ENCODE measurements around the gene SNRK.

SNRK gene

DNA sequence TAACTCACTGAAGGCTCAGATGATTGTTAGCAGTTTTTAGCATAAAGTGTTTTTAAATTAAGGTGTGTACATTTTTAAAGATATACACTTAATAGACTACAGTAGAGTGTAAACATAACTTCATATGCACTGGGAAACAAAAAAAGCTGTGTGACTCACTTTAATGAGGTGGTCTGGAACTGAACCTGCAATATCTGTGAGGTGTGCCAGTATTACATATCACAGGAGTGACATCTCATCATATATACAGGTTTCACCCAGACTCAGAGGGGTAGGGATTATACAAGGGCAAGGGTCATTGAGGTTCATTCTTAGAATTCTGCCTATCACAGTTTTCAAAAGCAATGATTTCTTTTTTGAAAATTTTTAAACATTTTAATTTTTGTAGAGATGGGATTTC, 7.3 kb upstream of the SNRK start:
- DNase-seq: no peak

DNA sequence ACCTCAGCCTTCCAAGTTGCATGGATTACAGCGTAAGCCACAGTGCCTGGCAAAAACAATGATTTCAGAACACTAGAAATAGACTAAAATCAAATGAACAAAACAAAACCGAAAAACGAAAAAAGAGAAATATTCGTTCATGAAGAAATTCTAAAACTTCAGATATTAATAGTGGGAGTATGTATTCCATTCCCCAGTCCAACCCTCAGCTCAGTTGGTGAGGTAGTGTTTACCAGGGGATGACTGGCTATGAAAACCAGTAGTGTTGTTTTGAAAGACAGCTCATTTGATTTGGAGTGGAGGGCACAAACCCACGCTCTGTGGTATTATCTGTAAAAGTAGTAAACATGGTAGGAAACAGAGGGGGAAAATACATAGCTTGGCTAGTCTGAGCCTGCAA, 6.8 kb upstream of the SNRK start:
- DNase-seq: no peak

DNA sequence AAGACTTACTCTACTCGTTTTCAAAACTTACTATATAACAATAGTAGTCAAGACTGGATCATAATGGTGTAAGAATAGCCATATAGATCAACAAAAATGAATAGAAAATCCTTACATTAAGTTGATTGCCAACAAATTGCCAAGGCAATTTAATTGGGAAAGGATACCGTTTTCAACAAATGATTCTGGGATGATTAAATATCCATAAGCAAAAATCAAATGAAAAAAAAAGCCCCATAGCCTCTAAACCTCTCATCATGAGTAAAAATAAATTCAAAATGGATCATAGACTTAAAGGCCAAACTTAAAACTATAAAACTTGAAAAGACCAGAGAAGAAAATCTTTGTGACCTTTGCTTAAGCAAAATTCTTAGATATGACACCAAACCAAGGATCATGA, 5.3 kb upstream of the SNRK start:
- DNase-seq: no peak

DNA sequence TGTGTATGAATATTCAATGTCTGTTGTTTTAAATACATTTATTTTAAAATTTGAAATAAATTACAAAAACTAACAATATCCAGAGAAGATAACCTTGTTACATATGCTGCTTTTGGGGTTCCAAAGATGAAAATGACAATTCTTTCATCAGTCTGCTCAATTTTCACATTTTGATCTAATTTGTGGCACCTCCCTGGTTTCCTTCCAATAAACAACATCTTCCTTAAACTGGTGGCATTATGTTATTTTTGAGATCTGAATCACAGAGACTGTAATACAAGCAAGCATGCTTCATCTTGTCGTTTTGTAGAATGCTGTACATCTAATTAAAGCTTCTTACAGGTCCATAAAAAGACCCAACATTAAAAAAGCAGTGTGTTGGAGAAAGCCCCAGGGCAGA, 2.2 kb upstream of the SNRK start:
- DNase-seq: no peak

DNA sequence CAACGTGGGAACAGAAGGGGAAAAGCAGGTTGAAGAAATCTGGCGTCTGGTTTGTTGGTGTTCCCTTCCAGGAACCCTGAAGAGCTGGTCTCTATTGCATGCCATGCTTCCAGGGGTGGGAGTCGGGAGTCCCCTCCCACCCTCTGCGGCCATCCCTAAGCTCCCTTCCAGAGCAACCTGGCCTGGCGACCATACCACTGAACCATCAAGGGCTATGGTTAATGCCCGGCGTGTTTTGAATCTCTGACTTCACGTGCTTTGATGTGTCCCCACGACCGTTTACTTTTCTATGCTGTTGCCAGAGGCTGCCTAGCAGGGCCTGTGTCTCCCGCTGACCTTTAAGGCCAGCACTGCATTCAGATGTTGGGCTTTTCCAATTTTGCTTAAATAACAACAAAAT, 696 bp upstream of the SNRK start:
- DNase-seq: no peak

DNA sequence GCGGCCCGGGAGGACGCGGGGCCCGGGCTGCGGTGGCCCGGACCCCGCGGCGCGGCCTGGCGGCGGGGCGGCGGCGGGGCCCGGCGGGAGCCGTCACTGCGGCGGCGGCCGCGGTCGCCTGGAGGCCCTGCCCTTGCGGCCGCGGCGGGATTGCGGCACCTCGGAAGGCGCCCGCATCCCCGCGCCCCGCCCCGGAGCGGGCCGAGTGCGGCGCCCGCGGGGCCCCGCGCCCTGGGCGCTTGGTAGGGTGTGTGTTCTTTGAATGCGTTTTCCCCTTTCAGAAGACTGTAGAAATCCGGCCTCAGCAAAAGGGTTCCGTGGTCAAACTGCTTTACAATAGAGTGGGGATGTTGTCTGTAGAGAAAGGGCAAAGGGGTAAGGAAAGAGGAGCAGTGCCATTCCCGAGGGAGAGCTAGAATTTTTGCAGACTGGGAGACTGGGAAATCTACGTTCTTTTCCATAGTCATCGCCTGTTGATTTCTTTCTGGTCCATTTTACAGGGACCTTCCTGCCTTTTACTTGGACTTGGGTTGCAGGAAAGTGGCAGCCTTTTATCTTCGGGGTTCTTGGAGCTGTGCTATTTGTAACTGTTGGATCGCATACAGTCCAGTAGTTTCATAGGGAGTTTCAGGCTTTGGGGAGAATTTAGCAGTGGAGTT, 630 bp downstream of the SNRK start:
- peak; percentile 18 for DNase-seq

DNA sequence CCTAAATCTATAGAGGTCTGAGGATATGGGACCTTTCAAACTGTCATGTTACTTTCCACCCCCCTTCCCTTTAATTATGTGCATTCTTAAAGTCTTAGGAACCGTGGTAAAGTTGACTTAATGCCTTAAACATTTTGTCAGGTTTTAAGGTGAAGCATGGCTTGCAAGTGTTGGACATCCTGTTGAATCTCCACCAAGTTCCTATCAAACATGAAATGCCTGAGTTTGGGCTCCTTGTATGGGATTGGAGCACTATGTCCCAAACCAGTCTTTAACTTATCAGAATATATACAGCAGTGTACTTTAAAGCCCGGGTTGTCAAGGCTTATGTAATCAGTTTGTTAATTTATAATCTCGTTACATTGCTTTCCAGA, 1.1 kb downstream of the SNRK start:
- DNase-seq: no peak

DNA sequence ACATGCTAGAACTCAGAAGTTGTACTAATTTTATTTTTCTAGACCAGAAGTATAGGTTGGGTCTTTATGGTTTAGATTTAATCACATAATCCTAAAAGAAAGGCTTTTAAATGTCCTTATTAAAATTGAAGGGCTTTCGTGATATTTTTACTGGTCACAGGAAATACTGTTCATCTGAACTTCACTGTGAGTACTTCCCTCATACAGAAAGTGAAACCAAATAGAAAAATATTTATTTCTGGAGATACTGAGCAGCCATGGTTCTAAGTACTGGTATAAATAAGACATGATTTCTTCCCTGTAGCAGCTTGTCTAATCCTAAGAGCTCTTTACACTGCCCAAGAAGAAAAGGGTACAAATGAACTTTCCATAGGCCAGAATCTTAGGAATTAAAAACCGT, 2.0 kb downstream of the SNRK start:
- DNase-seq: no peak

DNA sequence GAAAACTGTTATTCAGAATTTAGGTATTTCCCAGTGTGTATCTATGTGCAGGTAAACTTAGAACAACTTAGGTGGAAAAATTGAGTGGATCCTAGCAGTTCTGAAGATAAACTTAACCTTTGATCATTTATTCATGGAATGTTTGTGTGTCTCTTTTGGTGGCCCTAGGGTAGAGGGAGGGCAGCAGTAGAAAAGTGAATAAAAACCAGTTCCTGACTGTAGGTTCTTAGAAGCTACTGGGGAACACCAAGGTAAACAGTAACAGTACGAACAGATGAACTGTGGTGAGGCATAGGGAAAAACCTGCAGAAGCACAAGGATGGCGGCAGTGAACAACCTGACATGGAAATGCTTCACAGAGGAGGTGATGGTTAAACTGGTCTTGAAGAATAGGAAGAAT, 2.5 kb downstream of the SNRK start:
- no peak for DNase-seq

DNA sequence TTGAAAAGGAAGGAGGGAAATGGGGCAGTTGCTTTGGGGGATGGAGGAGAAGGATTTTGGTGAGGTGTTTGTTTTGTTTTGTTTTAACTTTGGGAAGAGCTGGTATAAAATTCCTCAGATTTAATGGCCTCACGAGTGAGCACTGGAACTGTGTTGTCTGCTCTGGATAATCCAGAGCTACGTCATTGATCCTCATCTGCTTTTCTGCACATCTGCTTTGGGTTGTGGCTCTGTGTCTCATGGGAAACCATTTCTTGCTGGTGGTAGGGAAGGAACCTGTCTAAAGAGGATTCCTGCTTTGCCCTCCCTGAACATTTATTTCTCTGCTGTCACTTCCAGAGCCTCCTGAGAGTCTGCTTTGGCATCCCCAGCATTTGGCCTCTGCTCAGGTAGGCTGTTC, 3.1 kb downstream of the SNRK start:
- DNase-seq: no peak

DNA sequence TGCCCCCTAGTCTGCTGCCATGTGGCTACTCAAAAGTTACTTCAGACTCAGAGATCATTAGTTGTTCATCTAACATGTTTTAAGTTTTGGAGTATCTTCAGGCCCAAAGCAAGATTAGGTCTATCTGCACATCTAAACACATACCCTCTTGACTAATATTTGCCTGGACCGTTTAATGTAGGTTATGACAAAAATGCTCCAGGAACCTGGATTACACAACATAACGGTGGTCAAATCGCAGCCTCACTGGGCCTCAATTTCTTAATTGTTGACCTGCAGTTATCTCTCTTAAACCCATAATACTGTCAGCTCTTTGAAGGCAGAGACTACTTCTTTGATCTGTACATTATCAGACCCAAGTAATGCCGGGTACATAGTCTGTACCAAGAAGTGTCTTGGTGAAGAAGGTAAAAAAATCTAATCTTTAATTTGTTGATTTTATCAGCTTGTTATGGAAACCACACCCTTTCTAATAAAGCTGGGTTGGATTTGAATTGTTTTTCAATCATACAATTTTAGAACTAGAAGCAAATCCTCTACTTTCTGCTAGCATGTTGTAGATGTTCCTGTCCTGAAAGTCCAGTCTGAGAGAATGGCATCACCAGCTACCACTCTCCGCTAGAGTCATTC, 3.6 kb downstream of the SNRK start:
- no peak for DNase-seq

DNA sequence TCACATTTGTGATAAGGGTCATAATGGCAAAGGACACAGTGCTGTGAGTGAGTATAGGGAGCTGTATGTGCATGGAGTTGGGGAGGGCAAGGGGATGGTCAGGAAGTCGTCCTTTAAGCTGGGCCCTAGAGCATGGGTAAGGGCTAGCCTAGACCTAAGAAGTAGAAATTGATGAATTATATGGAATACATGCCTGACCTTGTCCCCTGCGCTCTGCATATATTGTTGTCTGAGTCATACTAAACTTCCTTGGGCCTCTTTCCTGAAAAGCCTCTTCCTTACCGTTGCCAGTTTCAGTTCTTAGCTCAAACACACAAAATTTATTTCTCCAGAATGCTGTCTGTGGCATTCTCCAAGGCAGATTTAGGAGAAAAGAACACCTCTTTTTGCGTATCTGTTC, 4.6 kb downstream of the SNRK start:
- no peak for DNase-seq

DNA sequence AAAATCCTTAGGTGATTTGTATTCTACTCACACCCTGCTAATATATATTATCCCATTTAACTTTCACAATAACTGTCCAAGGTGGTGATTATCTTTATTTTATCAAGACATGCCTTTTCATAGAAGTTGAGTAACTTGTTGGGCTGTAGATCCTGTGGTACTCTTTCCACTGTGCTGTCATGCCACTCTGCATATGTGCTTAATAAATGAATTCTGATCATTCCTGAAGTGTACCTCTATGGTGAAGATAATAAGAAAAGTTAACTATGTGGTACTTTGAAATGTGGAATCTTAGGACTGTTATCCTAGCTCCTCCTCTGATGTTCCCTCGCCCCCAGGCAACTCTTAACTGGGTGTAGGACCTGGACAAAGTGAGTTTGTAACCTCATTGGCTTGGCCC, 5.2 kb downstream of the SNRK start:
- DNase-seq: no peak

DNA sequence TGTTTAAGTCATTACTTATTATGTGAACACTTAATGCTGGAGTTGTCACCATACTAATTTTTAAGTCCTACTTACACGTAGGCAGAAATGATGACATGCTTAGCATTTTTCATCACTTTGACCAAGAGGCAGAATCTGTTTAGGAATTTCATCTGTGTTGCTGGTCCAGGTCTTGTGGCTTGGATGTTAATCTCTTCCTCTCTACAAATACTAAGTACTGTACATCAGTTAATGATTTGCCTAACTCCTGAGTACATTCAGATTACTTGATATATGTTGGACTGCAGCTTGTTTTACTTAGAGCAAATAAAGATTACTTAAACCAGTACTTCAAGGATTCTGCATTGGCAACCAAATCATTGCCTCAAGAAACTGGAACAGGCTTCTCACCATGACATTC, 8.6 kb downstream of the SNRK start:
- no peak for DNase-seq

DNA sequence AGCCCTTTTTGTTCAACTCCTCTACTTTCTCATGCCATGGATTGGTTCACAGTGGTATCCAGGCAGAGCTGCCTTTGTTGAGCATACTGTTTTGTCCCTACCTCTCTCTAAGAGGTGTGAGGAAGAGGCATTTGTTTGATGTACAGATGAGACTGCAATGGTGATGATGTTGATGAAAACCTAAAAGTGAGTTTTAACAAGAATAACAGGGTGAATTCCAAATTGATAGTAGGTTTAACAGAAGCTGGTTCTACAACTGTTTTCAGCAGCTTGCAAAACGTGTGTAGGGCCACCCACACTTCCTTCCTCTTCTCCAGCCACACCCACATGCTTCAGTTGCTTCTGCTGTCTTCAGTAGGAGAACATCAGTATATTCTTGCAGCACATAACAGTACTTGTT, 10.2 kb downstream of the SNRK start:
- peak; percentile 39 for DNase-seq

DNA sequence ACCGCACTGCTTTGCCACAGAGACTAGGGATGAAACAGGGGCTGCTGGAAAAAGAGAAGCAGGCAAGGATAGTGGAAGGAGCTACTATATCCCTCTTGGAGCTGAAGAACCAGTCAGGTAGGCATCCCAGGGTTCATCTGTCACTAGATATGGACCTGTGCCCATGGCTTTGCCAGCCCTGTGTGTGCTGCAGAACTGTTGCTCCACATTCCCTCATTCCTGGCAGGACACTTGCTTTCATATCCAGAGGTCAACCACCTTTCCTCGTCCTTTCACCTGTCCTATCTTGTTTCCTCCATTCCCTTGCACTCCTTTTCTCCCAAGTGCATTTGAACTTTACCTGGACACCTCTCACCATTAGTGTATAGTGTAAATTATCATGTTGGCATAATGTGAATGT, 12.0 kb downstream of the SNRK start:
- DNase-seq: no peak

DNA sequence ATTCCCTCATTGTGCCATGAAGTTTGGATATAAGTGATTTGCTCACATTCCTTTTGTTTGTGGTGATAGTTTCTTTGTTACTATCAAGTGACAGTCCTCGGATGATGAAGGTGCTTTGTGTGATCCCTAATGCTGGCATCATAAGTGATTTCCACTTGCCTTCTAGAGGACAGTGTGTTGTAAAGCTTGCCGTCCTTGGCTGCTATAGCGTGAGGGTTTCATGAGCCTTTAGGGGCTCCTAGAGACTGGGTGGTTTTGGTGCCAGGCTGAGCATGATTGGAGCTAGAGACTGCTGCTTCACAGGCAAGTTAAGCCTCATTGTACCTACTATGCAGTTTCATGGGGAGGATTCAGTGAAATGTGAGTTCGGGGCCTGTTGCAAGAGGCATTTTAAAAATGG, 12.4 kb downstream of the SNRK start:
- no peak for DNase-seq

DNA sequence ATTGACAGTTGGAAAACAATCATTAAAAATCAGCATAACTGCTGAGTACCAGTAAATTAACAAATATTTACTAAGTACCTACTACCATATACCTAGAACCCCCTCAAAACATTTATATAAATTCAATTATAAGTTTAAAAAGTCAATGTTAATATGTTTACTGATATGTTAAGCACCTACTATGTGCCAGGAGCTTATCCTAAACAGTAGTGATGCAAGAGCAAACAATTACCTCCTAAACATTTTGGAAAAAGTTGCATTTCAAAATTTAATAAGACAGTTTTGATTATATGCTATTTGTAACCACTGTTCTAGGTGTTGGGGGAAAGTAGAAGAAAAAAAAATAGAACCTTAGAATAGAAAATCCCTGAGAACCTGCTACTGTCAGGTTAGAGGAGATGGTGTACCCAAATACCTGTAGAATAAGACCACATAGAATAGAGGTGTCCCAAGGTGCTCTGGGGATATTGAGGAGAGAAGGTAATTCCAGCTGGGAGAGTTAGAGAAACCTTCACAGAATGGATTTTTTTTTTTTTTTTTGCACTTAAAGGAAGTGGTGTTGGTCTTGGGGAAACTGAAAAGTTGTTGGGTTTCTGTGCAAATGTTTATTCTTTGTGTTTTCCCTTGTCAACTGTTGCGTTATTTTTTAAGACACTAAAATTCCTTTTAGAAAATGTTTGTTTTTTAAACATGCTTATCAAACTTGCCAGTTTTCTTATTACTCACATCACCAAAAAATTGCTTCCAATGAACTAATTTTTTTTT, 16.0 kb downstream of the SNRK start:
- no peak for DNase-seq

DNA sequence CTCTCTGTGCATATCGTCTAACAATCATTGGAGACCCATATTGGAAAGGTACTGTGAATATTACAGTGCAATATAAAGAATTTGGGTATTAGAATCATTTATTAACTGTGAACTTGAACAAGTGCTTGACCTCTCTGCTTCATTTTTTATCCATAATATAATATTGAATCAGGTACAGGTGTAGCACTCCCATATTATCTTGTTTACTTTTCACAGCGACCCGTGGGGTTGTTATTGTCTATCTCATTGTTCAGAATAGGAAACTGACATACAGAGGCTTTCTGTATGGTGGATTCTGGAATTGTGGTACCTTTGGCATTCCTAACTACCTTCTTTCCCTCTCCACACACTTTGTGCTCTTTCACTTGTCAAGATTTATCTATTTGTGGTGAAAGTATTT, 17.8 kb downstream of the SNRK start:
- no peak for DNase-seq

DNA sequence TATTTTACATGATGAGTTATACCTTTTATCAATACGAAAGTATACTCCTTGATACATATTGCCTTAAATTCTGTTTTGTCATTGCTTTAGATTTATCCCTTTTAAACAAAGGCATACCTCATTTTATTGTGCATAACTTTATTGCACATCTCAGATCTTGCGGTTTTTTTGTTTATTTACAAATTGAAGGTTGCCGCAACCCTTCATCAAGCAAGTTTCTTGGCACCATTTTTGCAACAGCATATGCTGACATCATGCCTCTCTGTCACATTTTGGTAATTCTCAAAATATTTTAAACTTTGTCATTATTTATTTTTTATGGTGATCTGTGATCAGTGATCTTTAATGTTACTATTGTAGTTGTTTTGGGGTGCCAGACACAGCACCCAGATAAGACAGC, 20.9 kb downstream of the SNRK start:
- DNase-seq: no peak

DNA sequence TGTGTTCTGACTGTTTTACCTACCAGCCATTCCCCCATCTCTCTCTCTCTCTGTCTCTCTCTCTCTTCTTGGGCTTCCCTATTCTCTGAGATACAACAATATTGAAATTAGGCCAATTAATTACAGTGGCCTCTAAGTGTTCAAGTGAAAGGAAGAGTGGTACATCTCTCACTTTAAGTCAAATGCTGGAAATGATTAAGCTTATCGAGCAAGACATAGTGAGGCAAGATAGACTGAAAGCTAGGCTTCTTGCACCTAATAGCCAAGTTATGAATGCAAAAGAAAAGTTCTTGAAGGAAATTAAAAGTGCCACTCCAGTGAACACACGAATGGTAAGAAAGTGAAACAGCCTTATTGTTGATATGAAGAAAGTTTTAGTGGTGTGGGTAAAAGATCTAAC, 21.3 kb downstream of the SNRK start:
- no peak for DNase-seq

DNA sequence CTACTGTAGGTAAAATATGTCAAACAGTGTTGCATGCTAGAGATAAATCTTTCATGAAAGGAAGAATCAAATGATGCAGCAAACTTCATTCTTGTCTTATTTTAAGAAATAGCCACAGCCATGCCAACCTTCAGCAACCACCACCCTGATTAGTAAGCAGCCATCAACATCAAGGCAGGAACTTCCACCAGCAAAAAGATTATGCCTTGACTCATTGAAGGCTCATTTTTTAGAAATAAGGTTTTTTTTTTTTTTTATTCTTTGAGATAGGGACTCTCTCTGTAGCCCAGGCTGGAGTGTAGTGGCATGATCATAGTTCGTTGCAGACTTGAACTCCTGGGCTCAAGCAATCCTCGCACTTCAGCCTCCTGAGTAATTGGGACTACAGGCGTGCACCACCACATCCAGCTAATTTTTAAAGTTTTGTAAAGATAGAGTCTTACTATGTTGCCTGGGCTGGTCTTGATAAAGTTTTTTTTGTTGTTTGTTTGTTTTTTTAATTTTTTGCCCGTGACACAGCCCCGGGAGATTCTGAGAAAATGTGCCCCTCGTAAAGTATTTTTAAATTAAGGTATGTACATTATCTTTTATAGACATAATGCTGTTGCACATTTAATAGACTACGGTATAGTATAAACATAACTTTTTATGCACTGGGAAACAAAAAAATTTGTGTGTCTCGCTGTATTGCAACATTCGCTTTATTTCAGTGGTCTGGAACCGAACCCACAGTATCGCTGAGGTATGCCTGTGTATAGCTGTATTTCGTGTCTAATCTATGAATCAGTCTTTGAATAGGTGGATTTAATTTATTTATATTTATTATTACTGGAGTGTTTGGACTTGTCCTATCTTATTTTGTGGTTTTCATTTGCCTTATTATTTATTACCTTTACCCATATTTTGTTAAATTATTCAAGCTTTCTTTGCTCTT, 23.3 kb downstream of the SNRK start:
- DNase-seq: no peak

DNA sequence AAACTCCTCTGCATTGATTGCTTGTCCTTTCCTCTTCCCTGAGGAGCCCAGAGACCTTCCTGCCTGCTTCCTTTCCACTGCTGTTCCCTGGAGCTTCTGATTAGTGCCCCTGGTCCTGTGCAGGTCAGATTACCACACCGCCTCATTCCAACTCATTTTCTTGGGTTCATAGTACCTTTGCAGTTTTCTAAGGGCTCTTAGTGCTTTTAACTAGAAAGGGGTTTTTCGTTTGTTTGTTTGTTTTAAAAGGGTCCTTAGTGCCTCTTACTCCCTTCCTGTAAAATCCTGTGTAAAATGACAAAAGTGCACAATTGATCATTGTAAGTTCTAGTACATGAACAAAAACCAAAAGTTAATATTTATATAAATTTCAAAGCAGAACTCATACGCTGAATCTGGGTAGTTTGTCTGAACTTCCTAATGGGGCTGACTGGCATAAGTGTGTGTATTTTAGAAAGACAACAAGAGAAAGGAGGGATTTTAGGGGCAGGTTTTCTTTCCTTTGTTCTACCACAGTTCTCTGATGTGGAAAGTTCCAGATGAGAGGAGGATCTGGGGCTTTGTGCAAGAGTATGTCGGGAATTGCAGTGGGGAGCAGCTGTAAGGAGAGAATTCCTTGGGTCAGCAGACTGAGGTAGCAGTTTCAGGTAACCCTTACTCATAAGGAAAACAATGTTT, 30.6 kb downstream of the SNRK start:
- DNase-seq: no peak

All from activated CD4-positive, alpha-beta T cell treated with anti-CD3 and anti-CD28 coated beads for 48 hours (primary cell).